GOT3 (cell line): Measurements from ENCODE around the gene NUDCD3.

Source experiments
- DNase-seq: peaks from one replicate; lab custom pipeline; 2025; ENCODE audit warnings: mixed read lengths; lab: John Stamatoyannopoulos, UW

The NUDCD3 gene

DNA sequence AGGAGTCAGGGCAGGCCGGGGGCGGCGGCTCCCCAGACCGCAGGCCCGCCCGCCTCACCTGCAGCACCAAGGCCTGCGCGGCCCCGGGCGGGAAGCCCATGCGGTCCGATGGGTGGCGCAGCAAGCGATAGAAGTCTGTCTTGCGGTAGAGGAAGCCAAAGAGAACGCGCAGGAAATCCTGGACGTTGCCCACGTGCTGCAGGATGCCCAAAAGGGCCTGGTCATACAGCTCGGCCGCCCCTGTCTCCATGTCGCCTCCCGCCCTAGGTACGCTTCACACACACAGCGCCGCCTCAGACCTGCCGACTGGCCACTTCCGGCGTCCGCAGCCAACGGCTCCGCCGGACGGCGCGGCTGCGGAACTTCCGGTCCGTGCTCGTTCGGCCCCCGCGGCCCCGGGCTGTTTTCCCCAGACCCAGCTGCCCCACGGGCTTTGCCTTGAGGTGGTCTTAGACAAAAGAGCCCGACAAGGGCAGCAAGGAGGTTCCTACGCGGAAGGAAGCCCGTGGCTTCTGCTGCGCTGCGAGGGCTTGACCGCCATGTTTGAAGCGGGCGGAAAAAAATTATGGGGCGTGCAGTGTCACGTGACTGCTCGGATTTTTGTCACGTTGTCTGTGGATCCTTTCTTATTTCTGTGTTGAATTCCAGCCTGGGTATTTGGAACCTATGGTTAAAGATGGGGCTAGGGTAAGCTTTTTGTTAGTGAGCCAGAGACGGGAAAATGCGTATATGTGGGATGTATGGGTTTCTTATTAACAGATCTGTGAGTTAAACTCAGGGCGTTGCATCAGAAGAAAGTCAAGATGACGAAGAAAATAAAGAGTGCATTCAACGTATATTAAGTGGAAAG is at the start of gene NUDCD3:
Gene NUDCD3 (minus strand): TSS at position 308 of the 850 bp plus-strand sequence. CDS start 58 bp downstream, at position 250.
- peak; percentile 85 for DNase-seq

DNA sequence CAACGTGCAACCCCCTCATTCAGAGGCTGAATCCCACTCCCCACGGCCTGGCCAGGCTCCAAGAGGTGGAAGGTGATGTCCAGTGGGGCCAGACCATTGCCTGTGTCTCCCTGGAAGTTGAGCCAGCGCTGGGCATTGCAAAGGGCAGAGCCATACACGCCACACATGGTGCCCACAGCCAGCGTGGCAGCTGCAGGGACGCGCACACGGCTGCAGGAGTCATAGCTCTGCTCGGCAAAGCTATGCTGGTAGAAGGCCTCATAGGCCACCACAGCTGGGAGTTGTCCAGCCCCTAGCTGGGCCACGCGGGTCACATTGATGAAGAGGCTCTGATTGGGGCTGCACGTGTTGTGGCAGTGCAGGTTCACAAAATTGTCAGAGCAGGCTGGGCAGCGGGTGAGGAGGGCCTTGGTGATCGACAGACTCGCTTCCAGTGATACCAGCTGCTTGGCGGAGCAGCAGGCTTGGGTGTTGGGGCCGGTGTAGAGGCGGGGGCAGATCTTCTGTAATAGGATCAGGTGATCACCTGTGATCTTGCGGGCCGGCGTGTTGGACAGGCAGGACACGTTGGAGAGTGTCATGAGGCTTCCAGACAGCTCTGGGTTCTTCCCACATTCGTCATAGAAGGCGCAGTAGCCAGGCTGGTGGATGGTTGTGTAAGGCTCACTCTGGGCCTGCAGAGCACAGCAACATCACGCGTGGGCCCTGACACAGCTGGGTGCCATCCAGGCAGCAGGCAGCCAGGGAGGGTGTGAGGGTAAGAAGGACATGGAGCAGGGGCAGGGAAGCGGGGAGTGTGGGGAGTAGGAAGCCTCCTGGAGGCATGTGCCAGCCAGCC is 49.4 kb upstream of the NUDCD3 start:
- no peak for DNase-seq

DNA sequence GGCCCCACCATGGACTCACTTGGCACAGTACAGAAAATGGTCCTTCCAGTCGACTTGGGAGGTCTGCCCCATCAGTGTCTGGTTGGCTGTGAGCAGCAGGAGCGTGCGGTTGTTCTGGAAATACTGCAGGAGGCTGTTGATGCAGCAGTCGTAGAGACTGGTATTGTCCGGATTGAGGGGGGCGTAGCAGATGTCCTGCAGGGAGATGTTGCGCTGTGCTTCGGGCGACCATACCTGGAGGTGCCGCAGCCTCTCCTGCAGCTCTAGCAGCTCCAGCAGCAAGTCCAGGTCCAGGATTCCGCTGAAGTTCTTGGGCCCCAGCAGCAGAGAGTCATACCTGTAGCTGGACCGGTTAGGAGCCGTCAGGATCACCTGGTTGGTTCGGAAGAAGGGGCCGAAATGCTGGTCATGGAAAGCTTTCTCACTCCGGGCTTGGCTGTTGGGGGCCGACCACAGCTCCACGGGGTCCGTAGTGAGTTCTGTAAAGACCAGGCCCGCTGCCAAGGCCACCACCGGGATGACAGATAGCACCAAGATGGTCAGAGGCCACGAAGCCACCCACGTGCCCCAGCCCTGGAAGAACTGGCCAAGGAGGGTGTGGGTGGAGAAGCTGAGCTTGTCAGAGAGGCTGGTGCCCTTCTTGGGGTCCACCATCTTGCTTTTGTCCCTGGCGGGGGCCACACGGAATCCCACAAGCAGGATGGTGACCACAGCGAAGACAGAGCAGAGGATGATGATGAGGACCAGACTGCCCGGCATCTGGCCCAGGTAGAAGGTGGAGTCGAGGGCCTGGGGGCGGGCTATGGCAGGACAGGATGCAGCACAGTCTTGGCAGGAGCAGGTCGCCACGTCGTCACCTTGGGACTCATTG is 48.6 kb upstream of the NUDCD3 start:
- DNase-seq: no peak

DNA sequence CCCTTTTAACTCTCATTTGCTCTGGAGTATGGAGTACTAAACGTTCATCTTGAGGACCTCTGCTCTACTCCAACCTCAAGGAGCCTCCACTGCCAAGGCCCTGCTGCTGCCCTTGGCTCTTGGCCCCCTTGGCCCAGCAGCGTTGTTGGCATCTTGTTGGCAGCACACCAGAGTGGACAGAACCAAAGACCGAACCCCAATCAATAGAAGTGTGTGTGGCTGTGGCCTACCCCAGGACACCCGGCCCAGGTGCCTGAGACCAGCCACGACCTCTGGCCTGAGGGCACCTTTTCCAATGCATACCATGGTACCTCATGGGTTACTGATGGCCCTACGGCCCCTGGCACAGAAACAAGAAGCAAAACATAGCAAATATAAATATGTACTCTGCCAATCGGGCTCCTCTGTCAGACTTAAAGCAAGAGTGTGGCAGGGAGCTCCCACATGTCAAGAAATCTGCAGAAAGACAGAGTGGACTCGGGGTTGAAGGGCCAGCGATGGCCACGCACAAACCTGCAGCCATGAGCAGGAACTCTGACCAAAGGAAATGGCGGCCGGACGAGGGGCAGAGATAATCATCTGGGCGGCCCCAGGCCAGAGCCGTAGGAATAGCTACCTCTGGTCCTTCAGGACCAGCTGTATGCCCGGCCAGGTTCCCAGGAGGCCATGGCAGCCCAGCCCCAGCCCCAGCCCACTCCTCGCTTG is 47.8 kb upstream of the NUDCD3 start:
- DNase-seq: no peak

DNA sequence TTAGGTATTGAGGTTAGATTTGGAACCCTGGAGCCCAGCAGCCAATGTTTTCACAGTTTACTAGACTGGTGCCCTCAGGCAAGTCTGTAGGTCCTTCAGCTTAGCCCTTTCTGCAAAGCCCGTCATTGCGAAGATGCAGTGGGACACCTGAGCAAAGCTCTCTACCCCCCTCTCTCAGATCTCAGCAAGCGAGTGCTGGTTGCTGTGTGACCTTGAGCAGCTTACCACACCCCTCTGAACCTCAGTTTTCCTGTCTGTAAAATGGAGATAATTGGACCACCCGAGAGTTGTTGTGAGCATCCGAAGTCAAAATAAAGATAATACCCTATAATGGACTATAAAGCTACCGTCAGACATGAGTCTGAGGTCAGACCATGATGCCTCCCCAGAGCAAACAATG is 47.0 kb upstream of the NUDCD3 start:
- DNase-seq: no peak

DNA sequence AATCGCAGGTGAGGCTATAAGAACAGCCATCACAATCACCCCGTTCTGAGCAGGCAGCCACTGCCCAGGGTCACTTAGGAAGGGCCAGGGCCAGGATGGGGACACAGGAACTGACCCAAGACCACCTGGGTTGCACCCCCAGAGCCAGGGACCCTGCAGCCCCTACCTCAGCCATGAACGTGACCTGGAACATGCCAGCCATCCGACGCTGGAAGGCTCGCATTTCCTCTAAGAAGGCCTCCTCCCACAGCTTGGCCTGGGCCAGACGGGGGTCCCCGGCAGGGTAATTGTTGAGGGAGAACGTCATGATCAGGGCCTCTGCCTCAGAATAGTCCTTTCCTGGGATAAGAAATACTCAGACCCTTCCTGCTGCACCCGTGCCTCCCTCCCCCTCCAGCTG is 45.6 kb upstream of the NUDCD3 start:
- DNase-seq: no peak

DNA sequence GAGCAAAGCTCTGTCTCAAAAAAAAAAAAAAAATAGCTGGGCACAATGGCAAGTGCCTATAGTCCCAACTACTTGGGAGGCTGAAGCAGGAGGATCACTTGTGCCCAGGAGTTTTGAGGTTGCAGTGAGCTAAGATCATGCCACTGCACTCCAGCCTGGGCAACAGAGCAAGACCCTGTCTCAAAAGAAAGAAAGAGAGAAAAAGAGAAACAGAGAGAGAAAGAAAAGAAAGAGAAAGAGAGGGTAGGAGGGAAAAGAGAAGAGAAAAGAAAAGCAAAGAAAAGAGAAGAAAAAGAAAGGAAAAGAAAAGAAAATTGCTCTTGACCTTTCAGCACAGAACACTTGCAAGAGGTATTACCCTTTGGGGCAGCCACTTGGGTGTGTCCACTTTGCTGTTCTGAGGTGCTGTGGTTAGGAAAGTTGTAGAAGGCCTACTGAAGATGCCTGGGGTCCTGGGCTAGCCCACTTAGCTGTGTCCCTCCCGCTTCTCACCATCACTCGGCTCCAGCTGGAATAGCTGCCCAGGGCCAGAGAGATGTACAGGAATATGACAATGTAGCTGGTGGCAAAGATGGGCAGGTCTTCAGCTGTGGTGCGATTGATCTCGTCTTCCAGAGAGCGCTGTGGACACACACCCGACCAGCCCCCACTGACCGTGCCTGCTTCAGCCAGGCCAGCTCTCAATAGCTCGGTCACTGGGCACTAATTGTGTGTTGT is 45.0 kb upstream of the NUDCD3 start:
- no peak for DNase-seq

DNA sequence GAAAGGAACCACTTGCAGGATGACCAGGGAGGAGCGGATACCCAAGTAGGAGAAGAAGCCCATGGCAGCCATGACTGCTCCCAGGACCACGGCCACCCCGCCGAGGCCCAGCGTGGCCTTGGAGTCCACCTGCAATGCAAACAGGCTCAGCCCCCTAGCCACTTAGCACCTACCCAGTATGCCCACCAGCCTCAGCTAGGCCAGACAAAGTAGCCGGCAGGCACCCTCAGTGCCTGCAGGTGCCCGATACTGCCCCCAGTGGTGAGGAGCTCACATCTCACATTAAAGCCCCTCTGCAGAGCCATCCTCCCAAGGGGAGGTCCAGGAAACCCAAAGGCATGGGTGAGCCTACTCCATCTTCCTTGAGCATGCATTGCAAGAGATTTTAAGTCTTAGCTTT is 44.0 kb upstream of the NUDCD3 start:
- DNase-seq: no peak

DNA sequence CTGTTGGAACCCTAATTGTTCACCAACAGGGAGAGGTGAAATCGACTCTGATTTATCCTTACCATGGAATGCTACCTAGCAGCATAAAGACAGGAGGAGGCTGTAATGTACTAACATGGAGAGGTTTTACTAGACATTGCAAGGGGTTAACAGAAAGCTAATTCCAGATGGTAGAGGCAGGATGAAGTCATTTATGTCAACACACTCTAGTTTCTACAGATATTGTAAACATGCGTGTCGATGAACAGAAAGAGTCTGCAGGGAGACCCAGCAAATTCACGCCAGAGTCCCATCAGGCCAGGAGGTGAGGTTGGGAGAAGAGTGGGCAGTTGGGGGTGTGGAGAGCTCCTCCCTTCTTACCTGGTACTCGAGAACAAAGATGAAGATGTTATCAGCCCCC is 43.6 kb upstream of the NUDCD3 start:
- DNase-seq: no peak

DNA sequence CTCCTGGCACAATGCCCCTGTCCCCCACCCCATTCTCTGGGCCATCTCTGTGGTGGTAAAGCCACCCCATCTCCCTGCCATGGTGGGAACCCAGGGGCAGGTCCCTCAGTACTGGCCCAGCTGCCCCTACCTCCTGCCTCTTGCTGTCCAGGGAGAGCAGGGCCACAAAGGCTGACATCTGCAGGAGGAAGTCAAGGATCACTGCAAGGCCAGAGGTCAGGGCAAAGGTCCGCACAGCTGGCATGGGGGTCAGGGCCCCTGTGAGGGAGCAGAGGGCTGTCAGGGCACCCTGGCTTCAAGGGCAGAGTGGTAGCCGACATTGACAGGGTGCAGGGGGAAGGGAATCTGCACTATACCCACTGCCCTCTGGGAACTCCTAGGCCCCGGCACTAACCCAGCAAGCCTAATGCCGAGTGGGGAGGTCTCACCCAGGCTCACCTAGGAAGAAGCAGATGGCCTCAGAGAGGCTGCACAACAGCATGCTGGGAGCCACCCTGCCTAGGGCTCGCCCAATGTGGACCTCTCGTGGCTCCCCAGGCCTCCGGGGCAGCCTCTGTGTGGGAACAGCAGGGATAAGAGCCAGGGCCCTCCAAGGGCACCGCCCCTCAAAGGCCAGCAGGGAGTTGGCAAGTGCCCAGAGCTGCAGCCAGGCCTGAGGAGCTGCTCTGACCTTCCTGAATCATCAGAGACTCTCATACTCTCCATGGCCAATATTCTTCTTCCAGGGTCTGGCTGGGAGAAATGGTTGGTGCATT is 43.0 kb upstream of the NUDCD3 start:
- no peak for DNase-seq

DNA sequence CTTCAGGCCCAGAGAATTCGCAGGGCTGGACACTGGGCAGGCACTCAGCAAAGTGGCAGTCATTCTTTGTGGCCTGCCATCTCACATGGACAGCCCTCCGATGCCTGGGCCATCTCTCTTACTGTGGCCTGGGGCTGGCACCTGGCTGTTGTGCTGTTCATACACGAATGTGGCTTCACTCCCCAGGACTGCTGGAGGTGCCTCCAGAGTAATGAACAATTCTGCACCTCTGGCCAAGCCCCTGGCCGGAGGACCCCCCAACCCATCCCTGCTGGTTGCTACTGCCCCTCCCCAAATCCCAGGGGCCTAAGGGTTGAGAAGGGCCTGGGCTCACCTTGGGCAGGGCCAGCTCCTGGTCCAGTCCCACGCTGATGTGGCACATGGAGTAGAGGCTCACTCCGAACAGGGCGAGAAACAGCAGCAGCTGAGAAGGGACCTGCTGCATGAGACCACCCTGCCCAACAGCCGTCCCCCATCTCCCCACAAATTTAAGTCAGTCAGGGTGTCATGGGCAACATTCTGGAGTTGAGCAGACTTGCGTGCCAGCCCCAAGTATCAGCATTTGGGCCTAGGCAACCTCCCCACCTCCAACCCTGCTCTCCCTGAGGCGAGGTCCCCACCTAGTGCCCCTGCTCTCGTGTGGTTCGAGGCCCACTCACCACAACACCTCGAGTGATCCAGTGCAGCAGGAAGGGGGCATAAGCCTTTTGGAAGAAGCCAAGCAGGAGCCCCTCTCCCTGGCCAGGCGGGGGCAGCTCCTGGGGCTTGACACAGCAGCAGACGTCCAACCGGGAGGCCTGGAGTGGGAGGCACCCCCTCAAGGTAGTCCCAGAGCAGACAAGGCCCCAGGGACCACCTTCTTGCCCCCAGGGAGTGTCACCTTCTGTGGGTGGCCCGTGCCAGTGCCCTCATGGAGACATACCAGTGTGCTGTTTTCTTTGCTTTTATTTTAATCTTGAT is 41.2 kb upstream of the NUDCD3 start:
- no peak for DNase-seq

DNA sequence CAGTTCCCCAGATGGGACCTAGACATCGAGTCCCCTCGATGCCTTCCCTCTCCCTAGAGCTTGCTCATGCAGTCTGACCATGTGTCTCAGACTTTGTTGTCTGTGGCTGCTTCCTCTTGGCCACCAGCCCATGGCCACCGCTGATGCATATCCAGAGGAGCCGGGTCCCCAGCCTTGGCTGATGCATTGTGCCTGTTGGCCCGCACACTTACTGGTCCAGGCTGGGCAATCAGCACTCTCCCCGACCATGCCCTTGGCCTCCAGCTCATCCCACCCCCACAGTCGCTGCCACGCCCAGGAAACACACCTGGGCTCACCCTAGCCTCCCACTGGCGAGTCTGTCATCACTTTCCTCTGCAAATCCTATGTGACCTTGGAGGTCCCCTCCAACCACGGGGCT is 40.5 kb upstream of the NUDCD3 start:
- DNase-seq: no peak

DNA sequence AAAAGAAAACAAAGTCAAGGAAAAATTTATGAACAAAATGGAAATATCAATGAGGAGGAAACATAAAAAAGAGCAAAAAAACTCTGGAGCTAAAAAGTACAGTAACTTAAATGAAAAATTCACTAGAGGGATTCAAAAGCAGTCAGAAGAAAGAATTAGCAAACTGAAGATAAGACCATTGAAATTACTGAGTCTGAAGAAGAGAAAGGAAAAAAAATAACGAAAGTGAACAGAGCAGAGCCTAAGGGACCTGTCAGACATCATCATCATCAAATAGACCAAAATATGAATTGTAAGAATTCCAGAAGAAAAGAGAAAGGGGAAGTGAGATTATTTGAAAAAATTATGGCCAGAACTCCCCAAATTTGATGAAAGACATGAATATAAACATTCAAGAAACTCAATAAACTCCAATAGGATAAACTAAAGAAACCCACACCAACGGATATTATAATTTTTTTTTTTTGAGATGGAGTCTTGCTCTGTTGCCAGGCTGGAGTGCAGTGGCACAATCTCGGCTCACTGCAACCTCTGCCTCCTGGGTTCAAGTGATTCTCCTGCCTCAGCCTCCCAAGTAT is 34.4 kb upstream of the NUDCD3 start:
- no peak for DNase-seq

DNA sequence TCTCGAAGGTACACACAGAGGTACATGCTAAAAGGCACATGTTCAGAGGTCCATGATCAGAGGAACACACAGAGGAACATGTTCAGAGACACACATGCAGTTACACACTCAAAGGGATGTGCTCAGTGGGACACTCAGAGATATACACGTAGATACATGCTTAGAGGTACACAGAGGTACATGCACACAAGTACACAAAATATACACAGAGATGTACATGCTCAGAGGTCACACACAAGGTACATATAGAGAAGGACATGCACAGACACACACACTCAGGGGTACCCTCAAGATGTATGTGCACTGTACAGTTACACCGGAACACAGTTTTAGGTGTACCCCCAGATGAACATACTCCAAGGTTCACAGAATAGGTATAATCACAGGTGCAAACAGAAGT is 31.9 kb upstream of the NUDCD3 start:
- DNase-seq: no peak

DNA sequence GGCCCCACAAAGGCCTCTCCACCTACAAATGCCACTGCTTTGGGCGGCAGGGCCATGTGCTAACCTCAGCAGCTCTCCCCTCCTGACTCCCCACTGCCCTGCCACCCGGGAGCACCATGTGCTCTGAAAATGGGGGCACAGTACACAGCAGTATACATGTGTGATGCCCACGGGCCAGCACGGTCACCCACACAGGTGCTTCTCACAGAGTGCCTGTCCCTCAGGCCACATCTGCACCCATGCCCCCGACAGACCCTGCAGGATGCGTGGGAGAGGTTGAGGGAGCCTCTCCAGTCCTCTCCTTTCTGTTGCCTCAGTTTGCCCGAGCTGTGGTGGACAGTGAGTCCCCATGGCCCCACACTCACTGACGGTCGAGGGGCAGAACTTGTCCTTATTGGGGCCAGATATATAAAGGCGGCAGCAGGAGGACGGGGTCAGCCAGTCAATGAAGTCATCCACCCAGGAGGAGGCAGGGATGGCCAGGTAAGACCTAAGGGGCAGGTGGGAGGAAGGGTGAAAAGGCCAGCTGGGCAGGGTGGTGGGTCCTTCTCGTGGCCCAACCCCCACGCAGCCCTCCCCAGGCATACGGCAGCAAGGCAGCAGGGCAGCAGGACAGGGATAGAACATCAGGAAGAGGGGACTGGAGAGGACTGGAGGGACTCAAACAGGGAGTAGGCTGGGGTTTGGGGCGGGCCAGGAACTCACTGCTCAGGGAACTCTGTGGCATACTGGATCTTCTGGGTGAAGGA is 31.1 kb upstream of the NUDCD3 start:
- no peak for DNase-seq

DNA sequence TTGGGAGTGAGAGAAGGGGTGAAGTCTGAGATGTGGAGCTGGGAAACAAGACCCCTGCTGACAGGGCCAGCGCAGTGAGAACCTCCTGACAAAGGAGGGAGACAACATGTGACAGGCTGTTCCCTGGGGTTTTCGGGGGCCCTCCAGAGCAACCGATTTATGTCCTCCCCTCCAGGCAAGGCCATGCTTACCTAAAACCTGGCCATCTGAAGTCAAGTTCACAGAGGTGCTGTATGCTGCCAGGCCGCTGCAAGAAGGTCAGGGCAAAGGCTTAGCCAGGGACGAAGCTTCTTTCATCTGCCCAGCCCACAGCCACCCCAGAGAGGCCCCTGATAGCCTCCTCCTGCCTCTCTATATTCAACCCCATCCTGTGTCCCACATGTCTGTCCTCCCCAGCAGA is 30.1 kb upstream of the NUDCD3 start:
- no peak for DNase-seq

DNA sequence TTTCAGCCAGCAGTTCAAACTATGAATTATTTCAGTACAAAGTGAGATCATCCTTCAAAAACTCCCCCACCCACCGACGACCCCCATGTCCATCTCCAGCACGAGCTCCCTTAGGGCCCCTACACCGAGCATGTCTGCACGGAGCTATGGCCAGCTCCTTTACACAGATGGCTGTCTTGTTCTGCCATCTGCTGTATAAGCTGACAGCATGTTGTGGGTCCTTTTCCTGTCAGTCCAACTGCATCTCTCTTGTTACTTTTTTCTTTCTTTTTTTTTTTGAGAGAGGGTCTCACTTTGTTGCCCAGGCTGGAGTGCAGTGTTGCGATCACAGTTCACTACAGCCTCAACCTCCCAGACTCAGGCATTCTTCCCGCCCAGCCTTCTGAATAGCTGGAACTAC is 29.1 kb upstream of the NUDCD3 start:
- DNase-seq: no peak

DNA sequence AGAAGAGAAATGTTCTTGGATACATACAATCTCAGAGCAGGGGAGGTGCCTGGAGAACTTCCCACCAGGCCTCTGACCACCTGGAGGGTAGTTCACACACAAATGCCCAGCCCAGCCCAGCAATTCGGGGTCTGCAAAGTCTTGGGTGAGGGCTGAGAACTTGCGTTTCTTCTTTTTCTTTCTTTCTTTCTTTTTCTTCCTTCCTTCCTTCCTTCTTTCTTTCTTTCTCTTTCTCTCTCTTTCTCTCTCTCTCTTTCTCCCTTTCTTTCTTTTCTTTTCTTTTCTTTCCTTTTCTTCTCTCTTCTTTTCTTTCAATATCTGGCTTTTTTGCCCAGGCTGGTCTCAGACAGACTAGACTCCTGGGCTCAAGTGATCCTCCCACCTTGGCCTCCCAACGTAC is 28.3 kb upstream of the NUDCD3 start:
- DNase-seq: no peak
